IMR-90 (cell line): ENCODE measurements around the gene ANO2. TPM values are rescaled to one million over a fixed set of nuclear protein-coding genes. Genes with fewer than 3 reads are reported as not detected.

Source experiments
- ATAC-seq: fragments of 200-7000 bp; cut with Tn5 transposase; 2 replicates; pipeline ENCODE4 v1.9.1; 2020; ENCODE audit warnings: low read depth, mild to moderate bottlenecking, moderate library complexity
- BruUV-seq: library from RNA; stranded (reverse); fragments of 400-500 nt; replicated peaks from 2 replicates; lab custom pipeline; 2021; lab: Mats Ljungman, UMichigan
- CTCF ChIA-PET: fragments of 300-600 bp; formaldehyde crosslinking; extraction: SDS; loops from one replicate; lab custom pipeline; 2021; ENCODE audit warnings: antibody characterized with exemption; lab: Yijun Ruan, JAX
- POLR2A ChIA-PET: fragments of 300-600 bp; sonication (Branson Sonifier 250); formaldehyde crosslinking; loops from one replicate; lab custom pipeline; 2022; ENCODE audit warnings: antibody characterized with exemption; ENCODE audit not compliant: unreplicated experiment; lab: Charles Lee
- DNase-seq: peaks from one replicate; pipeline ENCODE4 v3.0.0; 2013
- H2AFZ ChIP-seq: replicated peaks from 2 replicates; pipeline ENCODE3; 2013; ENCODE audit warnings: low read length, mild to moderate bottlenecking; ENCODE audit not compliant: poor library complexity
- H2AK5ac ChIP-seq: 2 replicates; pipeline ENCODE4 v1.6.1; 2013; ENCODE audit warnings: low read depth, low read length, inconsistent platforms
- H2AK9ac ChIP-seq: replicated peaks from 2 replicates; pipeline ENCODE3; 2013; ENCODE audit warnings: mild to moderate bottlenecking, low read depth, low read length, moderate library complexity; ENCODE audit not compliant: poor library complexity
- H2BK120ac ChIP-seq: 2 replicates; pipeline ENCODE4 v1.6.1; 2013; ENCODE audit warnings: low read depth, low read length, inconsistent platforms
- H2BK15ac ChIP-seq: 3 replicates; pipeline ENCODE4 v1.6.1; 2013; ENCODE audit warnings: low read depth, low read length, inconsistent platforms
- H2BK20ac ChIP-seq: 2 replicates; pipeline ENCODE4 v1.6.1; 2013; ENCODE audit warnings: low read depth, mild to moderate bottlenecking, inconsistent platforms, low read length, moderate library complexity
- H2BK5ac ChIP-seq: 2 replicates; pipeline ENCODE4 v1.6.1; 2013; ENCODE audit warnings: mild to moderate bottlenecking, low read depth, low read length, inconsistent platforms; ENCODE audit not compliant: poor library complexity, severe bottlenecking
- H3K14ac ChIP-seq: replicated peaks from 2 replicates; pipeline ENCODE4 v1.6.1; 2013; ENCODE audit warnings: low read depth, low read length, inconsistent platforms
- H3K18ac ChIP-seq: 2 replicates; pipeline ENCODE4 v1.6.1; 2013; ENCODE audit warnings: low read depth, low read length, control low read depth
- H3K23ac ChIP-seq: 2 replicates; pipeline ENCODE4 v1.6.1; 2013; ENCODE audit warnings: low read depth, low read length, inconsistent platforms
- H3K27ac ChIP-seq: 2 replicates; pipeline ENCODE4 v1.5.1; 2013; ENCODE audit warnings: mild to moderate bottlenecking, control low read depth, low read length; ENCODE audit not compliant: insufficient read depth
- H3K27me3 ChIP-seq: 2 replicates; pipeline ENCODE4 v1.6.1; 2013; ENCODE audit warnings: low read length; ENCODE audit not compliant: control insufficient read depth, insufficient read depth
- H3K36me3 ChIP-seq: 2 replicates; pipeline ENCODE4 v1.6.1; 2013; ENCODE audit warnings: low read length, mixed read lengths; ENCODE audit not compliant: control insufficient read depth, insufficient read depth
- H3K4ac ChIP-seq: 2 replicates; pipeline ENCODE4 v1.6.1; 2013; ENCODE audit warnings: low read depth, low read length, inconsistent platforms
- H3K4me1 ChIP-seq: 2 replicates; pipeline ENCODE4 v1.6.1; 2013; ENCODE audit warnings: low read length, mixed read lengths; ENCODE audit not compliant: control insufficient read depth, insufficient read depth
- H3K4me2 ChIP-seq: 2 replicates; pipeline ENCODE4 v1.6.1; 2013; ENCODE audit warnings: low read depth, mild to moderate bottlenecking, control low read depth, low read length, moderate library complexity
- H3K4me3 ChIP-seq: 2 replicates; pipeline ENCODE4 v1.5.1; 2013; ENCODE audit warnings: low read depth, mild to moderate bottlenecking, control low read depth, low read length, moderate library complexity; ENCODE audit not compliant: insufficient read depth
- H3K56ac ChIP-seq: 2 replicates; pipeline ENCODE4 v1.6.1; 2013; ENCODE audit warnings: low read length, inconsistent platforms; ENCODE audit not compliant: insufficient read depth; ENCODE audit errors: extremely low read depth
- H3K79me1 ChIP-seq, 2 experiments: 2 replicates each; pipeline ENCODE4 v1.6.1; 2013; ENCODE audit warnings: low read length in 2 of 2, inconsistent platforms in 1 of 2, low read depth in 1 of 2
- H3K9ac ChIP-seq: 2 replicates; pipeline ENCODE4 v1.6.1; 2013; ENCODE audit warnings: low read depth, low read length, control low read depth
- H3K9me1 ChIP-seq: 2 replicates; pipeline ENCODE4 v1.6.1; 2013; ENCODE audit warnings: low read length, inconsistent platforms; ENCODE audit not compliant: insufficient read depth
- H3K9me3 ChIP-seq: 2 replicates; pipeline ENCODE4 v1.6.1; 2013; ENCODE audit warnings: low read length; ENCODE audit not compliant: control insufficient read depth, insufficient read depth
- H4K20me1 ChIP-seq: 2 replicates; pipeline ENCODE4 v1.6.1; 2013; ENCODE audit warnings: low read length, inconsistent platforms; ENCODE audit not compliant: insufficient read depth
- H4K5ac ChIP-seq: 2 replicates; pipeline ENCODE4 v1.6.1; 2013; ENCODE audit warnings: mild to moderate bottlenecking, low read depth, low read length, control low read depth
- H4K8ac ChIP-seq, 2 experiments: 2 replicates each; pipeline ENCODE4 v1.6.1; 2013; ENCODE audit warnings: low read depth in 2 of 2, low read length in 2 of 2, control low read depth in 1 of 2, inconsistent platforms in 1 of 2
- H4K91ac ChIP-seq: 2 replicates; pipeline ENCODE4 v1.6.1; 2013; ENCODE audit warnings: low read depth, low read length, inconsistent platforms; ENCODE audit not compliant: insufficient read depth
- BHLHE40 ChIP-seq: fragments of 150-350 bp; IDR thresholded peaks from 2 replicates; pipeline ENCODE4 v1.6.1; 2016; ENCODE audit warnings: mild to moderate bottlenecking, low read depth, low read length
- CEBPB ChIP-seq: IDR thresholded peaks from 2 replicates; pipeline ENCODE4 v1.6.1; 2012; ENCODE audit warnings: low read depth, low read length, improper control_type of control experiment
- CHD1 ChIP-seq: IDR thresholded peaks from 2 replicates; pipeline ENCODE4 v1.6.1; 2012; ENCODE audit warnings: low read depth, low read length, improper control_type of control experiment
- CTCF ChIP-seq: conservative IDR thresholded peaks from 2 replicates; pipeline ENCODE4 v1.5.1; 2012; ENCODE audit warnings: mild to moderate bottlenecking, low read depth, low read length, improper control_type of control experiment
- ELK1 ChIP-seq: fragments of 150-350 bp; IDR thresholded peaks from 2 replicates; pipeline ENCODE4 v1.6.1; 2016; ENCODE audit warnings: low read depth, mild to moderate bottlenecking, low read length, moderate library complexity, borderline replicate concordance
- FOS ChIP-seq: fragments of 150-350 bp; IDR thresholded peaks from 2 replicates; pipeline ENCODE4 v1.6.1; 2016; ENCODE audit warnings: low read depth, low read length
- MAFK ChIP-seq: IDR thresholded peaks from 2 replicates; pipeline ENCODE4 v1.6.1; 2012; ENCODE audit warnings: low read depth, low read length, improper control_type of control experiment
- POLR2A ChIP-seq: IDR thresholded peaks from 2 replicates; pipeline ENCODE4 v1.6.1; 2012; ENCODE audit warnings: mild to moderate bottlenecking, low read depth, low read length
- RCOR1 ChIP-seq: IDR thresholded peaks from 2 replicates; pipeline ENCODE4 v1.6.1; 2012; ENCODE audit warnings: mild to moderate bottlenecking, low read length, improper control_type of control experiment; ENCODE audit not compliant: insufficient replicate concordance
- SMC3 ChIP-seq: fragments of 150-350 bp; IDR thresholded peaks from 2 replicates; pipeline ENCODE4 v1.6.1; 2016; ENCODE audit warnings: low read depth, mild to moderate bottlenecking, antibody characterized with exemption, low read length, moderate library complexity
- USF2 ChIP-seq: fragments of 150-350 bp; IDR thresholded peaks from 2 replicates; pipeline ENCODE4 v1.6.1; 2017; ENCODE audit warnings: mild to moderate bottlenecking, antibody characterized with exemption, low read length, low read depth
- WGBS, 2 experiments: methylation state at CpG; one replicate each; pipeline versions ENCODE4 v1.1.5 to v1.1.7; 2013; ENCODE audit warnings: missing lambda C conversion rate in 2 of 2; ENCODE audit not compliant: insufficient read length in 1 of 2; ENCODE audit errors: extremely low coverage in 2 of 2; 5-methylcytosine and 5-hydroxymethylcytosine counted together
- dilution Hi-C: fragments of 300-500 bp; cut with HindIII; formaldehyde crosslinking; loops from one replicate; pipeline ENCODE4 v1.14.3; 2018; ENCODE audit warnings: low sequenced_read_pairs; ENCODE audit not compliant: unreplicated experiment
- in situ Hi-C: fragments of 300-500 bp; cut with MboI; formaldehyde crosslinking; loops from 3 replicates; pipeline ENCODE4 v1.14.3; 2019; ENCODE audit warnings: low sequenced_read_pairs, inconsistent platforms, mixed read lengths
- intact Hi-C: fragments of 100-400 bp; cut with micrococcal nuclease; formaldehyde crosslinking; loops from 2 replicates; pipeline ENCODE4 v1.10.0; 2022
- polyA plus RNA-seq, 3 experiments: library from polyadenylated mRNA; depleted of rRNA; stranded (reverse); fragments of >200 nt; gene quantifications; 2 replicates each; pipeline ENCODE4 v1.2.3, GENCODE V29; 2012; ENCODE audit warnings: low replicate concordance in 1 of 3
- total RNA-seq: library from RNA; depleted of rRNA; stranded (reverse); fragments of >200 nt; gene quantifications from 2 replicates; pipeline ENCODE4 v1.2.3, GENCODE V29; 2012

Gene ANO2
- total and polyA plus RNA-seq, 2 of the 4 experiments (the other 2 are of a cell fraction), result 0.22 TPM; not detected in 1

GRCh38 chr12:5963515-5963914 is 18.5 kb upstream of the ANO2 start (continued):
- TF ChIP-seq CTCF, result no peak

GRCh38 chr12:5960783-5961182 is 15.7 kb upstream of the ANO2 start:
- Histone ChIP-seq H3K4ac (no peak overlapping the region), H2BK5ac (no peak overlapping the region), H3K23ac (no peak overlapping the region), H2AFZ (no peak overlapping the region), H3K14ac (no peak overlapping the region), H3K79me1 (no peaks in the 10 kb centered on the region), H2BK20ac (no peak overlapping the region), H3K4me1 (peaks cover 2% of the 10 kb centered on the region; the same call in 1 of the 2 replicates), H4K8ac (no peak overlapping the region), H3K9me1 (no peaks in the 10 kb centered on the region), H3K36me3 (no peaks in the 10 kb centered on the region), H2BK120ac (no peak overlapping the region), H2AK5ac (no peak overlapping the region), H2AK9ac (no peak overlapping the region), H3K27me3 (peaks cover 19% of the 10 kb centered on the region), H4K20me1 (no peaks in the 10 kb centered on the region), H3K4me2 (no peak overlapping the region), H2BK15ac (no peak overlapping the region), H3K4me3 (no peak overlapping the region), H3K9me3 (no peaks in the 10 kb centered on the region), H3K18ac (no peak overlapping the region), H4K5ac (no peak overlapping the region), H3K27ac (no peak overlapping the region), H3K9ac (no peak overlapping the region), H4K91ac (no peak overlapping the region), H3K56ac (no peak overlapping the region)
- ChIA-PET POLR2A (interaction anchor here (0.6 kb wide), 1 partner anchor 930 kb away, joined by 4 read pairs; no protein-coding TSS in a partner anchor), CTCF (no interaction called here)
- no TSS peak for BruUV-seq
- ATAC-seq (no peak), DNase-seq (no peak)
- WGBS, 2 experiments, result no CpG with 5 or more reads among the region's 4 CpGs
- dilution Hi-C loops (no loop called here), in situ Hi-C loops (no loop called here), intact Hi-C loops (no loop called here)
- TF ChIP-seq SMC3 (no peak), ELK1 (no peak), CHD1 (no peak), CEBPB (no peak), POLR2A (no peak), MAFK (no peak), RCOR1 (no peak), BHLHE40 (no peak), FOS (no peak), CTCF (no peak), USF2 (no peak)
